Adrenal gland (tissue), 5 donors: ENCODE data around the gene KCNH1.

ENCODE experiments used
- POLR2A ChIP-seq, 2 donors: fragments of 450-650 bp; IDR thresholded peaks; one replicate each; pipeline ENCODE4 v1.6.1; 2017; ENCODE audit warnings: antibody characterized with exemption in 2 of 2, mild to moderate bottlenecking in 2 of 2, moderate library complexity in 1 of 2
- TF ChIP-seq, protein P1 (sequence below), 6 experiments: fragments of 450-650 bp in 4 of 6; fragments of 200-600 bp in 2 of 6; sonication (generic) in 1 of 6; IDR thresholded peaks; 1 replicate in 5 of 6; 2 replicates in 1 of 6; pipeline versions ENCODE4 v1.5.1 to v1.8.0; 2016 to 2021; ENCODE audit warnings: antibody characterized with exemption in 6 of 6, mild to moderate bottlenecking in 2 of 6, moderate library complexity in 1 of 6
- donor health status: DM: no; HTN: no; CAD: no.

DNA sequence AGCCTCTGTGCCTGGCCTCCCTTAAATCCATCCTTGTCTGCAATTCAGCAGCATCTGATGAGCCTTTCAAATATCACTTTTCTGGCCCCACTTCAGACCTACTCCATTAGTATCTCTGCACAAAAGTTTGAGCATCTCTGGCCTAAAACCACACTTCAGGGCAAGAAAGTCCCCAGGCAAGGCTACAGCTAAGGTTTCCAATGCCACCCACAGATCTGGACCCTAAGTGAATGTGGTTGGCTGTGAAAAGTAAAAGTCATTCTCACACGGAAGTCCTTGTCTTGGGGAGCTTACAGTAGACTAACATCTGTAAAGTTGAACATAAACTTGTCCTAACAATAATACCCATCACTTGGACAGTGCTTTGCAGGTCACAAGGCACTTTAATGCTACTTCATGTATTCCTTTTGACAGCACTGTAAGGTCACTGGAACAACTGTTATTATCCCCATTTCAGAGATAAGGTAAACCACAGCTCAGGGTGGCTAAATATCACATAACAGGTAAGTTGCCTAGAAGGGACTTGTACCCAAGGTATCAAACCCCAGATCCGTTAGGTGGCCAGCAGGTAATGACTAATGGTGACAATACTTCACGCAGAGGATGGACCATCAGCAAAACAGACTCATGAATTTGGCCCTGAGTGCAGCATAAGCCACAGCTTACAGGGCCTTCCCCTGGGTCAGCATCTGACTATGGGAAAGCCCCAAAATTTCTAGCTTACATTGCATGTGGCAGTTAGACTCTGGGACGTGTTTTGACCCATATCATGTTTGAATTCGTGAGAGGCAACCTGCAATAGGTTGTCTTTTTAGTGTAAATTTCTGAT is 449.3 kb downstream of the KCNH1 start:
- TF ChIP-seq, protein P1, sequence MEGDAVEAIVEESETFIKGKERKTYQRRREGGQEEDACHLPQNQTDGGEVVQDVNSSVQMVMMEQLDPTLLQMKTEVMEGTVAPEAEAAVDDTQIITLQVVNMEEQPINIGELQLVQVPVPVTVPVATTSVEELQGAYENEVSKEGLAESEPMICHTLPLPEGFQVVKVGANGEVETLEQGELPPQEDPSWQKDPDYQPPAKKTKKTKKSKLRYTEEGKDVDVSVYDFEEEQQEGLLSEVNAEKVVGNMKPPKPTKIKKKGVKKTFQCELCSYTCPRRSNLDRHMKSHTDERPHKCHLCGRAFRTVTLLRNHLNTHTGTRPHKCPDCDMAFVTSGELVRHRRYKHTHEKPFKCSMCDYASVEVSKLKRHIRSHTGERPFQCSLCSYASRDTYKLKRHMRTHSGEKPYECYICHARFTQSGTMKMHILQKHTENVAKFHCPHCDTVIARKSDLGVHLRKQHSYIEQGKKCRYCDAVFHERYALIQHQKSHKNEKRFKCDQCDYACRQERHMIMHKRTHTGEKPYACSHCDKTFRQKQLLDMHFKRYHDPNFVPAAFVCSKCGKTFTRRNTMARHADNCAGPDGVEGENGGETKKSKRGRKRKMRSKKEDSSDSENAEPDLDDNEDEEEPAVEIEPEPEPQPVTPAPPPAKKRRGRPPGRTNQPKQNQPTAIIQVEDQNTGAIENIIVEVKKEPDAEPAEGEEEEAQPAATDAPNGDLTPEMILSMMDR (IDR thresholded peaks at IDR 0.05): no peak
- no peak for TF ChIP-seq POLR2A (IDR thresholded peaks at IDR 0.05)
